RPMI7951 (cell line): Measurements from ENCODE around the gene OR52E4. TPM values are rescaled to one million over a fixed set of nuclear protein-coding genes. Genes with fewer than 3 reads are reported as not detected.

Experiments used
- DNase-seq: peaks from one replicate; pipeline ENCODE4 v3.0.0-alpha.2; 2012; ENCODE audit warnings: low read depth
- total RNA-seq: library from RNA; depleted of rRNA; stranded (reverse); fragments of >200 nt; shearing (Covaris generic); gene quantifications from 2 replicates; pipeline ENCODE4 v1.2.3, GENCODE V29; 2014; rRNA removed

Gene OR52E4
- not detected in 2 replicates for total RNA-seq

DNA sequence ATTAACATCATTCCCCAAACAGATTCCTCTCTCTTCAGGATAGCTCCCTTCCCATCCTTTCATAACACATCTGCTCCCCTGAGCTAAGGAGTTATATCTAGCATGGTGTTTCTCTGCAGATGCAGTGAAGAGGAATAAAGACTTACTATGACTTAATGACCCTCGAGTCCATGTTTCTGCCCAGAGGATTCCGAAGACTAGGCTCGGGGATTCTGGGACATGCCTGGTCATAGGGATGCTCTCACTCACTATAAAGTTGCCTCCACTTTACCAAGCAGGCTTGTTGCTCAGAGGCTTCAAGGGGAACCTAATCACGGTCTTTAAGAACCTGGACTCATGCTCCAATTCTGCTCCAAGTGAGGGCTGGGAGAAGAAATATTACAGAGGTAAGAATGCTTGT lies at the start of gene OR52E4:
Gene OR52E4, plus strand, starts transcription at position 301 of the 400 bp plus-strand sequence. CDS start 3,664 bp downstream, outside the sequence.
- DNase-seq: no peak

DNA sequence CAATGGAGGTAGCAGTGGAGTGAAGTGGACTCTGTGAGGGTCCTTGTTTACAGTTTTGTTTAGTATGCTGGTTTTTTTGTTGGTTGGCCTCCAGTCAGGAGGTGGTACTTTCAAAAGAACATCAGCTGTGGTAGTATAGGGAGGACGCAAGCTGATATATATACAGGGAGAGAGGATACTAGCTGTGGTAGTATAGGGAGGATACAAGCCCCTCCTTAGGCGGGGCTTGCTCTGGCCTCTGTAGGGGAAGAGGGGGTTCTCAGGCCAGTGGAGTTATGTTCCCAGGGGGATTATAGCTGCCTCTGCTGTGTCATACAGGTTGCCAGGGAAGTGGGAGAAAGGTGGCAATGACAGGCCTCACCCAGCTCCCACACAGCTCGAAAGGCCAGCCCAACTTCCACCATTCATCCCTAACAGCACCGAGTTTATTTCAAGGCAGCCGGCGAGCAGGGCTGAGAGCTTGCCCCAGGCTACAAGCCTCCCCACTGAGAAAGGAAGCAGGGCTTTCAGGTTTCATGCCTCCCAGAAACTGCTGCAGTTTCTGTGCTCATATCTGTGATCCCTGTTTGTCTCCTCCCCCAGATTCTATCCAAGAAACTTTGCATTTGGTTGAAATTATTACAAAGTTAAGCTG lies 49.1 kb upstream of the OR52E4 start:
- peak; percentile 19 for DNase-seq

GRCh38 chr11:5833446-5833845 lies 47.0 kb upstream of the OR52E4 start:
- no peak for DNase-seq

DNA sequence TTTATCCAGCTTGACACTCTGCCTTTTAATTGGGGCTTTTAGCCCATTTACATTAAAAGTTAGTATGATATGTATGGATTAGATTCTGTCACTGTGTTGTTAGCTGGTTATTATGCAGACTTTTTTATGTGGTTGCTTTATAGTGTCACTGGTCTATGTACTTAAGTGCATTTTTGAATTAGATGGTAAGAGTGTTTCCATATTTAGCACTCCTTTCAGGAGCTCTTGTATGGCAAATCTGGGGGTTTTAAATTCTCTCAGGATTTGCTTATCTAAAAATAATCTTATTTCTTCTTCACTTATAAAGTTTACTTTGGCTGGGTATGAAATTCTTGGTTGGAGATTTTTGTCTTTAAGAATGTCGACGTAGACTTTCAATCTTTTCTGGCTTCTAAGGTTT lies 42.7 kb upstream of the OR52E4 start:
- DNase-seq: no peak

DNA sequence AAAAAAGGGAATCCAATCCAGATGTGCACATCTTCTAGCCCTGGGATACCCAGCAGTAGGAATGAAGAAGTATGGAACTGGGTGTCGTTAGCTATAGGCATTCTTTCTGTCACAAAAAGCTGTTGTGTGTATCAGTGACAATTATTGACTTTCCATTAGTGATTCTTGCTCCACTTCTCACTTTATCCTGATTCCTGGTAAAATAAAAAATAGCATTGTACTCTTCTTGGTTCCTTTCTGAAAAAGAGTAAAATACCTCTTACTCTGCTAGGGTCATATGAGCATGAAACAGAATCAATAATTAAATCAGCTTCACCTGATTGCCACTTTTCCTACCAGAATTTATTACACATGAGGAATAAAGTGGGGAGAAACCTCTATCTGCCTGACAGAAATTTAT lies 38.6 kb upstream of the OR52E4 start, which contains the start of gene OR52E6:
Gene OR52E6, minus strand, starts transcription at position 101 of the 400 bp plus-strand sequence. Its CDS starts 0 bp downstream, at position 101.
- DNase-seq: no peak

DNA sequence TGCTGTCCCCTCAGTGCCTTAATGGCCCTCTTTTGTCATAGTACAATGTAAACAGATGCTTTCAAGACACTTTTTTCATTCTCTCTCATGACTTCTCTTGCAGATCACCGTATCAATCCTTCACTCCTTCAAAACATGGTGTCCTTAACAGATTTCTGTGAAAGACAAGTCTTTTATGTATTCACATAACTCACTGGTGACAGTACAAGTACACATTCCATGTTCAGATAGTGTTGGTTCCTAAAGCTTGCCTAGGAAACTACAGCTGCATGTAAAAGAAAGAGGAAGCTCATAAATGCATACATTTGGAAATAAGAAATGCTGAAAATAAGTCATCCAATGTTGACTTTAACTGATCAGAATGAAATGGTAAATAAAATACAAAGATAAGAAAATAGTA lies 33.7 kb upstream of the OR52E4 start:
- no peak for DNase-seq

- no peak for DNase-seq
These were observed 32.7 kb upstream of the OR52E4 start for GRCh38 chr11:5847711-5848110.

- DNase-seq: no peak
These were observed 29.4 kb upstream of the OR52E4 start for GRCh38 chr11:5851002-5851401.

DNA sequence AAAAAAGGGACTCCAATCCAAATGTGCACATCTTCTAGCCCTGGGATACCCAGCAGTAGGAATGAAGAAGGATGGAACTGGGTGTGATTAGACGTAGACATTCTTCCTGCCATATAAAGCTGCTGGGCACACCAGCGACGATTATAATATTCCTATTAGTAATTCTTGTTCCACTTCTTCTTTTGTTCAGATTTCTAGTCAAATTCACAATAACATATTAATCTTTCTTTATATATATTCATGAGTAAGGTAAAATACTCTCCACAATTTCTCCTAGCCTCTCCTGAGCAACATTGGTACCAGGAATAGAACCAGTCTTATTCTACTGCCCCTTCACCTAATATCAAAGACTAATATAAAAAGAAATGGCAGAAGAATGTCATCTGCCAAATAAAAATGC lies 22.8 kb upstream of the OR52E4 start, which contains the start of gene OR52E8:
Gene OR52E8, minus strand, starts transcription at position 101 of the 400 bp plus-strand sequence. Its CDS starts 0 bp downstream, at position 101.
- no peak for DNase-seq

GRCh38 chr11:5865826-5866225 lies 14.6 kb upstream of the OR52E4 start:
- no peak for DNase-seq

DNA sequence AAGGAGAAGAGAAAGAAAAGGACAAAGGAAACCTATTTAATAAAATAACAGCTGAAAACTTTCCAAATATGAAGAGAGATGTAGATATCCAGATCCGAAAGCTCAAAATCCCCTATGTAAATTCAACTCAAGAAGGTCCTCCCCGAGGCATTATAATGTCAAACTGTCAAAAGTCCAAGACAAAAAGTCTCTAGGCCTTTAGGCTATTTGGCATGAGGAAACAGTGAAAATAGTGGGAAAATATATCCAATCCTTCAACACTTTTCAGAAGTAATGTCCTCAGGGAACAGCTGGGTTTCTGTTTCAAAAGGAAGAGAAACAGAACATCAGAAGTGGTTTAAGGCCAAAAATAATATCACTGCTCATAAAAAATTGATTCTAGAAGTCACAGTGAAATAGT lies 1.9 kb upstream of the OR52E4 start:
- no peak for DNase-seq

DNA sequence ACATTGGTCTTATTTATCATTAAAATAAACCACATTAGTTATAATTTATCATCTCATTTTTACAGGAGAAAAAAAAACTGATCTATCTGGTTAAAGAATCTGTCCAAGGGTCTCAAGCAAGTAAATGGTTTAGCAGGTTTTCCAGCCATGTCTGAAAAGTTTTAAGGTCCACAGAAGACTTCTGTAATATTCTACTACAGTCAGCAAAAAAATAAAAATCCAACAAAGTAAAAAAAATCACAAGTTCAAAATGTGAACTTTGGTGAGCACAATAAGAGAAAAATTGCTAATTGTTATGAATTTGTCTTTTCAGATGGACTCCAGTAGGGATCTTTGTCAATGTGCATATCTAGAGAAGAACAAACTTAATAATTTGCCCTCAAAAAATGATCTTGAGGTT lies 1.3 kb downstream of the OR52E4 start:
- DNase-seq: no peak

GRCh38 chr11:5887172-5887571 lies 6.7 kb downstream of the OR52E4 start:
- no peak for DNase-seq

DNA sequence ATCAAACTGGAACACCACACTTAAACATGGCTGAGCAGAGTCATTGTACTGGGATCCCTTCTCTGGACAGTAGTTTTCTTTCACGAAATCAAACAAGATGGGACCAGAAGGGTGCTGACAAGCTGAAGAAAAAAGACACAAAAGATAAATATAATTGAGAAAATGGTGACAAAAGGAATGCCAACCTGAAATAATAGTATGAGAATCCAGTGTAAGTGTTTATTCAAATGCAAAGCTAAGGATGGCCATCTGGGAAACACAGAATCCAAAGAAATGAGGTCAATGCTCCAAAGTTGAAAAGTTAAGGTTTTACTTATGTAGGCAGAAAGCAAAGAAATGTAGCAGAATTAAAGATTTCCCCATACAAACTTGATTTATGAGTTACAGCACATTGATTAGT lies 7.2 kb downstream of the OR52E4 start:
- DNase-seq: no peak

DNA sequence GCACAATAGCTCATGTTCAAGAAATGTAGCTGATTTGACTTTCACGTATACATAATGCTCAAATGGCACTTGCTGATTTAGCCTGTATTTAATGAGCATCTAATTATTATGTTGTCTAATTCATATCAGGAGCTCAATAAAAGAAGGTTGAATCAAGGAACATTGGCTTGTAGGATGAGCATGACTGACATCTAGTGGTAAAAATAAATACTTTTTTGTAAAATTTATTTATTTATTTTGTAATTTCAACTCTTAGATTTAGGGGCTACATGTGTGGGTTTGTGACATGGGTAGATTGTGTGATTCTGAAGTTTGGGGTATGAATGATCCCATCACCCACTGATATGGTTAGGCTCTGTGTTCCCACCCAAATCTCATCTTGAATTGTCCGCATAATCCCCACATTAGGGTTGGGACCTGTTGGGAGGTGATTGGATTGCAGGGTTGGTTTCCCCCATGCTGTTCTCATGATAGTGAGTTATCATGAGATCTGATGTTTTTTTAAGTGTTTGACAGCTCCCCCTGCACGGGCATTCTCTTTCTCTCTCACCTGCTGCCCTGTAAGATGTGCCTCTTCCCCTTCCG lies 10.9 kb downstream of the OR52E4 start:
- peak; percentile 5 for DNase-seq

DNA sequence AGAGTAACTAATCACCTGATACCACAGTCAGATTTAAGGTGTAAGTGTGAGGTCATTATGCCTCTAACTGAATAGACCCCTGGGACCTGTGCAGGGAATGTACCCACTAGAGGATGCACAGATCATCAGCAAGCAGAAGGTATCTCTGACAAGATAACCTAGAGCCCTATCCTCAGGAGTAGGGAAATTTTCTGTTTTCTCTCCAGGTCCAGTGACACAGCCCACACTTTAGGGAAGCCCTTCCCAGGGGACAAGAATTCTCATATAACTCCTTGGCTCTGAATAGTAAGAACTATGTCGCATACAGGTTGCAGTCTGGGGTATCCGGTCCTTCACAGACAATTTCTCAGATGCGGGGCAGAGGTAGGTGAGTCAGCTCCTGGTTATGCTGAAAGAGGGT lies 12.5 kb downstream of the OR52E4 start, which contains the start of gene OR52E5:
Gene OR52E5, plus strand, starts transcription at position 301 of the 400 bp plus-strand sequence. CDS start 7,569 bp downstream, outside the sequence.
- no peak for DNase-seq

DNA sequence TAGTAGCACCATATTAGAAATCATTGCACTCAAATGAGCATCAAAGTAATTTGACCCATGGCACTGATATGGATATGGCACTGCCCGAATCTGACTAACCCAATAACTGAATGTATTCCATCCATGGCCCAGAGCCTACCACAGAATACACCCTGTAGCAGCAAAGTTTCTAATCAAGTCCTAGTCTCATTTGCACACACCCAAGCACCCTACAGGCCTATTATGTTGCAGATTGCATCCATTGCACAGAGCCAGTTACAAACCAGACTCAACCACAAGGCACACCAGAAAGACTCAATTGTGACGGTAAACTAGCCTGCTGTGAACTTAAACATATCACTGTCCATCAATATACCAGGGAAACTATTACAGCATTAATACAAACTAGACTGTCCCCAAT lies 19.1 kb downstream of the OR52E4 start:
- no peak for DNase-seq

DNA sequence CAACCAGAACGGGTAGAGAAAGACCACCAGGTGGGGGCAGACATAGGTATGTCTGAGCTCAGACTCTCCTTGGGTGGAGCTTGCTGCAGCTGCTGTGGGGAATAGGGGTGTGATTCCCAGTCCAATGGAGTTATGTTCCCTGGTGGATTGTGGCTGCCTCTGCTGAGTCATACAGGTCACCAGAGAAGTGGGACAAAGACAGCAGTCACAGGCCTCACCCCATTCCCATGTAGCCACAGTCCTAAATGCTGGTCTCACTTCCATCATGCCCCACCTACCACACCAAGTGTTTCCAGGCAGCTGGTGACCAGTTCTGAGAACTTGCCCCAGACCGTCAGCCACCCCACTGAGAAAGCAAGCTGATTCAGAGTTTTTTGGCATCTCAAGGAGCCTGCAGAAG lies 30.1 kb downstream of the OR52E4 start:
- no peak for DNase-seq

GRCh38 chr11:5922749-5923426 lies 42.5 kb downstream of the OR52E4 start:
- peak; percentile 75 for DNase-seq

GRCh38 chr11:5923427-5923776 lies 43.0 kb downstream of the OR52E4 start:
- DNase-seq: no peak

GRCh38 chr11:5923794-5924193 lies 43.4 kb downstream of the OR52E4 start:
- DNase-seq: peak; percentile 42

DNA sequence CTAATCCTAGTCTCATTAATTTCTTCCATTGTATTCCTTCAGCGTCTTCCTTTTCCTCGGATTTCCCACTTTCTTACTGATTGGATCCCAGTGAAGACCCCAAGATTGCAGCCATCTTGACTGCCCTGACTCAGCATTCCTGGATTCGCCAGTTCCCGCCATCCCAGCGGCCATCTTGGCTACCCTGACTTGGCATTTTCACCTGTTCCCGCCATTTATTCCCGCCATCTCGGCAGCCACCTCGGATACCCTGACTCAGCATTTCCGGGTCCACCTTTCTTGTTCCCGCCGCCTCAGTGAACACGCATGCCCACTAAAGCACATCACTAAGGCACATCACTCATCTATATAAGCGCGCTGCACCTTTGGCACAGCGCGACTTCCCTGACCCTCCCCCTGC lies 47.8 kb downstream of the OR52E4 start:
- no peak for DNase-seq

GRCh38 chr11:5928811-5929210 lies 48.4 kb downstream of the OR52E4 start:
- DNase-seq: no peak
